ENCODE measurements around the gene OPHN1.

OPHN1 gene

GRCh38 chrX:68199062-68199848, 234.0 kb downstream of the OPHN1 start:
- Histone ChIP-seq H3K9me2 (replicated peaks; ENCODE audit: insufficient read depth, low read length) (no peaks in the 10 kb centered on the region), H3F3A (ENCODE audit: insufficient read depth, low read length) (no peaks in the 10 kb centered on the region), H3K9ac (ENCODE audit: low read length) (no peak overlapping the region), H3K4me2 (ENCODE audit: low read depth, low read length) (no peak overlapping the region), H3K4me1 (ENCODE audit: low read length) (no peaks in the 10 kb centered on the region), H4K20me1 (ENCODE audit: insufficient read depth, low read length) (no peaks in the 10 kb centered on the region), H3K9me3 (replicated peaks; ENCODE audit: insufficient read depth, low read length) (no peaks in the 10 kb centered on the region), H3K4me3 (ENCODE audit: low read length) (no peak overlapping the region), H3K27me3 (replicated peaks; ENCODE audit: insufficient read depth, low read length) (no peaks in the 10 kb centered on the region), H2AFZ (ENCODE audit: low read length) (no peak overlapping the region), H3K36me3 (replicated peaks; ENCODE audit: insufficient read depth, low read length) (no peaks in the 10 kb centered on the region), H3K27ac (ENCODE audit: low read length) (no peak overlapping the region), H3K79me2 (ENCODE audit: low read length) (no peaks in the 10 kb centered on the region)
- no peak for DNase-seq
- TF ChIP-seq EZH2 (optimal IDR thresholded peaks at IDR 0.05; ENCODE audit: low read depth, low read length) (no peak), CTCF (IDR thresholded peaks at IDR 0.05; ENCODE audit: low read length) (no peak), EZH2phosphoT487 (IDR thresholded peaks at IDR 0.05; ENCODE audit: low read length) (no peak)

GRCh38 chrX:68196939-68197791, 236.1 kb downstream of the OPHN1 start:
- Histone ChIP-seq H3K79me2 (ENCODE audit: low read length) (no peaks in the 10 kb centered on the region), H4K20me1 (ENCODE audit: insufficient read depth, low read length) (no peaks in the 10 kb centered on the region), H3F3A (ENCODE audit: insufficient read depth, low read length) (no peaks in the 10 kb centered on the region), H3K27me3 (replicated peaks; ENCODE audit: insufficient read depth, low read length) (no peaks in the 10 kb centered on the region), H3K4me2 (ENCODE audit: low read depth, low read length) (no peak overlapping the region), H3K9ac (ENCODE audit: low read length) (no peak overlapping the region), H3K4me1 (ENCODE audit: low read length) (no peaks in the 10 kb centered on the region), H3K36me3 (replicated peaks; ENCODE audit: insufficient read depth, low read length) (no peaks in the 10 kb centered on the region), H3K9me2 (replicated peaks; ENCODE audit: insufficient read depth, low read length) (no peaks in the 10 kb centered on the region), H3K4me3 (ENCODE audit: low read length) (no peak overlapping the region), H3K27ac (ENCODE audit: low read length) (no peak overlapping the region), H3K9me3 (replicated peaks; ENCODE audit: insufficient read depth, low read length) (no peaks in the 10 kb centered on the region), H2AFZ (ENCODE audit: low read length) (no peak overlapping the region)
- TF ChIP-seq EZH2 (optimal IDR thresholded peaks at IDR 0.05; ENCODE audit: low read depth, low read length) = no peak
- TF ChIP-seq CTCF (IDR thresholded peaks at IDR 0.05; ENCODE audit: low read length) = peak; percentile 73
- DNase-seq = peak; percentile 53

- no peaks in the 10 kb centered on the region for H4K20me1 ChIP-seq (ENCODE audit: insufficient read depth, low read length)
- H2AFZ ChIP-seq (ENCODE audit: low read length) = no peak overlapping the region
- no peak for TF ChIP-seq CTCF (IDR thresholded peaks at IDR 0.05; ENCODE audit: low read length)
- TF ChIP-seq EZH2 (optimal IDR thresholded peaks at IDR 0.05; ENCODE audit: low read depth, low read length) = no peak
- no peak for TF ChIP-seq EZH2phosphoT487 (IDR thresholded peaks at IDR 0.05; ENCODE audit: low read length)
- H3F3A ChIP-seq (ENCODE audit: insufficient read depth, low read length) = no peaks in the 10 kb centered on the region
- H3K4me1 ChIP-seq (ENCODE audit: low read length) = no peaks in the 10 kb centered on the region
- H3K9me2 ChIP-seq (replicated peaks; ENCODE audit: insufficient read depth, low read length) = no peaks in the 10 kb centered on the region
- no peak overlapping the region for H3K9ac ChIP-seq (ENCODE audit: low read length)
- no peaks in the 10 kb centered on the region for H3K79me2 ChIP-seq (ENCODE audit: low read length)
- H3K4me3 ChIP-seq (ENCODE audit: low read length) = no peak overlapping the region
- H3K4me2 ChIP-seq (ENCODE audit: low read depth, low read length) = no peak overlapping the region
- H3K27ac ChIP-seq (ENCODE audit: low read length) = no peak overlapping the region
- DNase-seq = no peak
- H3K36me3 ChIP-seq (replicated peaks; ENCODE audit: insufficient read depth, low read length) = no peaks in the 10 kb centered on the region
- H3K9me3 ChIP-seq (replicated peaks; ENCODE audit: insufficient read depth, low read length) = no peaks in the 10 kb centered on the region
- no peaks in the 10 kb centered on the region for H3K27me3 ChIP-seq (replicated peaks; ENCODE audit: insufficient read depth, low read length)
These were observed 237.7 kb downstream of the OPHN1 start for GRCh38 chrX:68195561-68195960.

All from MM.1S (cell line).